ENCODE results near the gene BRD9. TPM values are rescaled to one million over a fixed set of nuclear protein-coding genes. Genes with fewer than 3 reads are reported as not detected.

Gene BRD9
- total and polyA plus RNA-seq, 9 of the 15 experiments (the other 6 are each of a cell fraction or from before 2014, with no cell fraction given), result 2.4 to 68.7 (median 44.9) TPM

- peak; percentile 48 for FAIRE-seq
- in situ Hi-C loops (cut with MboI), result no loop called here
- no peak overlapping the region for H3K4me2 ChIP-seq (ENCODE audit: insufficient read depth, low read length)
Observed at GRCh38 chr5:919356-920000, 26.9 kb upstream of the BRD9 start.

More at GRCh38 chr5:919356-920000, 26.9 kb upstream of the BRD9 start:
- POLR2A ChIA-PET, result interaction anchor here (0.7 to 1.6 kb wide), 3 partner anchors 12 to 275 kb away, joined by 3 read pairs; no protein-coding TSS in a partner anchor
- CTCF ChIA-PET (ENCODE audit: low intra/inter-chr PET ratio), result no interaction called here
- H3K36me3 ChIP-seq (ENCODE audit: control insufficient read depth, insufficient read depth, low read length), result peaks cover 52% of the 10 kb centered on the region; the same call in 2 of the 3 replicates
- intact Hi-C loops (cut with micrococcal nuclease), result no loop called here
- no peaks in the 10 kb centered on the region for H3K27me3 ChIP-seq (ENCODE audit: control insufficient read depth in 2 of 2, insufficient read depth in 2 of 2, low read length in 2 of 2)
- H3K79me2 ChIP-seq (ENCODE audit: control insufficient read depth, insufficient read depth, low read length), result no peaks in the 10 kb centered on the region
- BruUV-seq (replicated peaks), result no TSS peak
- 64% methylated on average over 8 of the region's 9 CpGs for WGBS (ENCODE audit: insufficient coverage, low coverage, missing lambda C conversion rate)
- no peak overlapping the region for H3K4me3 ChIP-seq
- H3K4me1 ChIP-seq (replicated peaks in 1 of 2; ENCODE audit: control insufficient read depth in 2 of 2, insufficient read depth in 2 of 2, low read length in 2 of 2), result peaks cover 7 to 21% of the 10 kb centered on the region in 2 experiments; a peak in 3 of 5 replicates
- no peak for ATAC-seq
- peaks cover 5% of the 10 kb centered on the region for H3K9me1 ChIP-seq (ENCODE audit: control insufficient read depth, insufficient read depth, low read length)
- H2AFZ ChIP-seq (ENCODE audit: low read depth, low read length), result no peak overlapping the region
- H3K9ac ChIP-seq (ENCODE audit: insufficient read depth in 1 of 2, low read depth in 2 of 2, low read length in 2 of 2), result no peak overlapping the region
- H3K27ac ChIP-seq (ENCODE audit: extremely low read depth, low read depth, low read length), result no peak overlapping the region
- H3K9me3 ChIP-seq (replicated peaks; ENCODE audit: control insufficient read depth, insufficient read depth, low read depth, low read length), result no peaks in the 10 kb centered on the region
- no peak for DNase-seq (ENCODE audit: extremely low read depth in 1 of 4, low spot score in 3 of 4)
- TF ChIP-seq NR2C1 (IDR thresholded peaks at IDR 0.05), result no peak
- TF ChIP-seq NR2C1 (tag; IDR thresholded peaks at IDR 0.05), result peak; percentile 24; the same call in 1 of the 2 replicates
- TF ChIP-seq IFI16 (CRISPR knock-in tag; IDR thresholded peaks at IDR 0.05), result no peak
- TF ChIP-seq CBX1 (IDR thresholded peaks at IDR 0.05; ENCODE audit: low read depth), result no peak
- TF ChIP-seq ATF3 (IDR thresholded peaks at IDR 0.05), result no peak
- TF ChIP-seq ATF3 (CRISPR knock-in tag; conservative IDR thresholded peaks at IDR 0.05), result no peak
- TF ChIP-seq ESRRA (IDR thresholded peaks at IDR 0.05; ENCODE audit: borderline replicate concordance, low read depth), result peak; percentile 55
- TF ChIP-seq ZNF740 (CRISPR knock-in tag; IDR thresholded peaks at IDR 0.05), result no peak
- TF ChIP-seq ZNF740 (tag; IDR thresholded peaks at IDR 0.05), result 0 out of 4 replicates have a peak, but pooled peaks of 1 of the 2 experiments have one; percentile 12
- TF ChIP-seq KHSRP (IDR thresholded peaks at IDR 0.05), result no peak
- TF ChIP-seq NFIX (CRISPR knock-in tag; IDR thresholded peaks at IDR 0.05; ENCODE audit: low read depth), result no peak
- TF ChIP-seq STAG1 (CRISPR knock-in tag; IDR thresholded peaks at IDR 0.05; ENCODE audit: borderline replicate concordance), result no peak
- no peak for TF ChIP-seq SAFB (IDR thresholded peaks at IDR 0.05; ENCODE audit: borderline replicate concordance, low read depth, low read length)
- no peak for TF ChIP-seq ZNF316 (IDR thresholded peaks at IDR 0.05)
- 0 out of 2 replicates have a peak, but pooled peaks have one; percentile 12 for TF ChIP-seq SUPT5H (IDR thresholded peaks at IDR 0.05)
- no peak for TF ChIP-seq KLF16 (IDR thresholded peaks at IDR 0.05)
- TF ChIP-seq ZNF655 (CRISPR knock-in tag; IDR thresholded peaks at IDR 0.05), result no peak
- H4K20me1 ChIP-seq (replicated peaks; ENCODE audit: control insufficient read depth, insufficient read depth, low read length), result no peaks in the 10 kb centered on the region; the same call in 1 of the 2 replicates

All from K562 (cell line).